ENCODE data around the gene USP34.

DNA sequence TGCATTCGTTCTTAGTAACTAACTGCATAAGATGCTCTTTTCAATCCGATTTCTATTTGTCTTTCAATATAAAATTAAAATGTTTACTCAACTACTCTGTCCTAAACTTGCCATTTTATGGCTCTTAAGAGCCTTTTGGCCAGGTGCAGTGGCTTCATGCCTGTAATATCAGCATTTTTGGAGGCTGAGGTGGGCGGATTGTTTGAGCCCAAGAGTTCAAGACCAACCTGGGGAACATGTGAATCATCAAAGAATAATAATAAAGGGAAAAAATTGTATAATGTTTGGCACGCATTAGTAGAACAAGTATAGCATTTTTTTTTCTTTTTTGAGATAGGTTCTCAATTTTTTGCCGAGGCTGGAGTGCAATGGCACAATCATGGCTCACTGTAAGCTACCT lies 216.4 kb downstream of the USP34 start:
- TF ChIP-seq ZFP30 (CRISPR knock-in tag; IDR thresholded peaks at IDR 0.05) = no peak
- no peak for TF ChIP-seq OSR1 (CRISPR knock-in tag; IDR thresholded peaks at IDR 0.05)
- TF ChIP-seq ZC3H10 (CRISPR knock-in tag; IDR thresholded peaks at IDR 0.05) = no peak
- TF ChIP-seq, protein P1, sequence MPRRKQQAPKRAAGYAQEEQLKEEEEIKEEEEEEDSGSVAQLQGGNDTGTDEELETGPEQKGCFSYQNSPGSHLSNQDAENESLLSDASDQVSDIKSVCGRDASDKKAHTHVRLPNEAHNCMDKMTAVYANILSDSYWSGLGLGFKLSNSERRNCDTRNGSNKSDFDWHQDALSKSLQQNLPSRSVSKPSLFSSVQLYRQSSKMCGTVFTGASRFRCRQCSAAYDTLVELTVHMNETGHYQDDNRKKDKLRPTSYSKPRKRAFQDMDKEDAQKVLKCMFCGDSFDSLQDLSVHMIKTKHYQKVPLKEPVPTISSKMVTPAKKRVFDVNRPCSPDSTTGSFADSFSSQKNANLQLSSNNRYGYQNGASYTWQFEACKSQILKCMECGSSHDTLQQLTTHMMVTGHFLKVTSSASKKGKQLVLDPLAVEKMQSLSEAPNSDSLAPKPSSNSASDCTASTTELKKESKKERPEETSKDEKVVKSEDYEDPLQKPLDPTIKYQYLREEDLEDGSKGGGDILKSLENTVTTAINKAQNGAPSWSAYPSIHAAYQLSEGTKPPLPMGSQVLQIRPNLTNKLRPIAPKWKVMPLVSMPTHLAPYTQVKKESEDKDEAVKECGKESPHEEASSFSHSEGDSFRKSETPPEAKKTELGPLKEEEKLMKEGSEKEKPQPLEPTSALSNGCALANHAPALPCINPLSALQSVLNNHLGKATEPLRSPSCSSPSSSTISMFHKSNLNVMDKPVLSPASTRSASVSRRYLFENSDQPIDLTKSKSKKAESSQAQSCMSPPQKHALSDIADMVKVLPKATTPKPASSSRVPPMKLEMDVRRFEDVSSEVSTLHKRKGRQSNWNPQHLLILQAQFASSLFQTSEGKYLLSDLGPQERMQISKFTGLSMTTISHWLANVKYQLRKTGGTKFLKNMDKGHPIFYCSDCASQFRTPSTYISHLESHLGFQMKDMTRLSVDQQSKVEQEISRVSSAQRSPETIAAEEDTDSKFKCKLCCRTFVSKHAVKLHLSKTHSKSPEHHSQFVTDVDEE (CRISPR knock-in tag; IDR thresholded peaks at IDR 0.05) = no peak
- TF ChIP-seq SNAI2 (CRISPR knock-in tag; IDR thresholded peaks at IDR 0.05) = no peak
- TF ChIP-seq, protein P2, sequence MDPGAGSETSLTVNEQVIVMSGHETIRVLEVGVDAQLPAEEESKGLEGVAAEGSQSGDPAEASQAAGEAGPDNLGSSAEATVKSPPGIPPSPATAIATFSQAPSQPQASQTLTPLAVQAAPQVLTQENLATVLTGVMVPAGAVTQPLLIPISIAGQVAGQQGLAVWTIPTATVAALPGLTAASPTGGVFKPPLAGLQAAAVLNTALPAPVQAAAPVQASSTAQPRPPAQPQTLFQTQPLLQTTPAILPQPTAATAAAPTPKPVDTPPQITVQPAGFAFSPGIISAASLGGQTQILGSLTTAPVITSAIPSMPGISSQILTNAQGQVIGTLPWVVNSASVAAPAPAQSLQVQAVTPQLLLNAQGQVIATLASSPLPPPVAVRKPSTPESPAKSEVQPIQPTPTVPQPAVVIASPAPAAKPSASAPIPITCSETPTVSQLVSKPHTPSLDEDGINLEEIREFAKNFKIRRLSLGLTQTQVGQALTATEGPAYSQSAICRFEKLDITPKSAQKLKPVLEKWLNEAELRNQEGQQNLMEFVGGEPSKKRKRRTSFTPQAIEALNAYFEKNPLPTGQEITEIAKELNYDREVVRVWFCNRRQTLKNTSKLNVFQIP (CRISPR knock-in tag; IDR thresholded peaks at IDR 0.05; ENCODE audit: borderline replicate concordance, low read depth) = no peak
- TF ChIP-seq, protein P3, sequence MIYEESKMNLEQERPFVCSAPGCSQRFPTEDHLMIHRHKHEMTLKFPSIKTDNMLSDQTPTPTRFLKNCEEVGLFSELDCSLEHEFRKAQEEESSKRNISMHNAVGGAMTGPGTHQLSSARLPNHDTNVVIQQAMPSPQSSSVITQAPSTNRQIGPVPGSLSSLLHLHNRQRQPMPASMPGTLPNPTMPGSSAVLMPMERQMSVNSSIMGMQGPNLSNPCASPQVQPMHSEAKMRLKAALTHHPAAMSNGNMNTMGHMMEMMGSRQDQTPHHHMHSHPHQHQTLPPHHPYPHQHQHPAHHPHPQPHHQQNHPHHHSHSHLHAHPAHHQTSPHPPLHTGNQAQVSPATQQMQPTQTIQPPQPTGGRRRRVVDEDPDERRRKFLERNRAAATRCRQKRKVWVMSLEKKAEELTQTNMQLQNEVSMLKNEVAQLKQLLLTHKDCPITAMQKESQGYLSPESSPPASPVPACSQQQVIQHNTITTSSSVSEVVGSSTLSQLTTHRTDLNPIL (CRISPR knock-in tag; IDR thresholded peaks at IDR 0.05; ENCODE audit: low read depth) = no peak
- no peak for TF ChIP-seq ZNF565 (CRISPR knock-in tag; conservative IDR thresholded peaks at IDR 0.05; ENCODE audit: low read depth)
- no peak for TF ChIP-seq ARNTL (CRISPR knock-in tag; IDR thresholded peaks at IDR 0.05; ENCODE audit: borderline replicate concordance, low read depth)
- no peak for TF ChIP-seq ZFP3 (CRISPR knock-in tag; IDR thresholded peaks at IDR 0.05)
- no peak for TF ChIP-seq ISL1 (CRISPR knock-in tag; IDR thresholded peaks at IDR 0.05)
